Natural killer cell treated with Interleukin-12 subunit alpha and Interleukin-12 subunit beta and Interleukin-15 and Interleukin-18, amount 100 ng/mL, for 72 hours (primary cell): ENCODE data around the gene ACOT12. TPM values are rescaled to one million over a fixed set of nuclear protein-coding genes. Genes with fewer than 3 reads are reported as not detected.
"Not testable (repeated sequence)": the region's sequence is repeated elsewhere in the genome, so short reads cannot be mapped to it uniquely, and the experiment has no call there.

Experiments
- ATAC-seq, 2 donors: fragments of 150-1000 bp; cut with Tn5 transposase in 1 of 2; sonication (Bioruptor Pico), chemical (Tn5 transposase) in 1 of 2; 2 replicates each; pipeline ENCODE4 v1.10.0; 2021
- DNase-seq: peaks from one replicate; pipeline ENCODE4 v3.0.0; 2022; ENCODE audit warnings: low spot score
- H3K27ac Mint-ChIP-seq, 2 donors: 1 replicate in 1 of 2; 2 replicates in 1 of 2; pipeline ENCODE4 v1.8.0; 2022; ENCODE audit warnings: mixed read lengths in 2 of 2, mild to moderate bottlenecking in 1 of 2, moderate library complexity in 1 of 2
- H3K27me3 Mint-ChIP-seq, 2 donors: 1 replicate in 1 of 2; 2 replicates in 1 of 2; pipeline ENCODE4 v1.8.0; 2022; ENCODE audit warnings: mixed read lengths in 2 of 2
- H3K36me3 Mint-ChIP-seq: one replicate; pipeline ENCODE4 v1.8.0; 2022; ENCODE audit warnings: mixed read lengths
- H3K4me1 Mint-ChIP-seq, 2 donors: 1 replicate in 1 of 2; 2 replicates in 1 of 2; pipeline ENCODE4 v1.8.0; 2022; ENCODE audit warnings: low read depth in 2 of 2, mixed read lengths in 2 of 2, mild to moderate bottlenecking in 1 of 2
- H3K4me3 Mint-ChIP-seq: one replicate; pipeline ENCODE4 v1.8.0; 2022; ENCODE audit warnings: mixed read lengths
- H3K9me3 Mint-ChIP-seq: 2 replicates; pipeline ENCODE4 v1.8.0; 2022; ENCODE audit warnings: mixed read lengths
- total RNA-seq, 2 donors: library from RNA; stranded (reverse); gene quantifications; one replicate each; pipeline ENCODE4 v1.2.3, GENCODE V29; 2022

The ACOT12 gene
- total RNA-seq, 2 donors from 2014 or later: not detected

DNA sequence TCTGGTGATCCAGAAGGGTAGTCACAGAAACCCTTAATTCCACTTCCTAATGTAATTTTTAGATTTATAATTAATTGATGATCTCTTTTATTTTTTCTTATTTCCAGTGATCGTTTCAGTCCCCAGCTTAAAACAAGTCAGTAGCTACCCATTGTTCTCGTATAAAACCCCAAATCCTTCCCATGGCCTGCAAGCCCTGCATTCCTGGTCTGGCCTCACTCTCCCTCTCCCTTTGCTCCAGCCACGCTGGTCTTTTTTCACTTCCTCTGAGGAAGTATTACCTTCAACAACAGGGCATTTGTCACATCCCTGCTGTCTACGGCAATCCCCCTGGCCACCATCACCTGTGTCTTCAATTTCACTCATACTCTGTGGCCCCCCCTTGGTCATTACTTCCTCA, 44.8 kb downstream of the ACOT12 start:
- Mint-ChIP-seq H3K27me3 (peaks cover 9 to 21% of the 10 kb centered on the region in 2 donors), H3K27ac (no peak overlapping the region), H3K36me3 (no peaks in the 10 kb centered on the region), H3K4me3 (no peak overlapping the region), H3K9me3 (no peaks in the 10 kb centered on the region), H3K4me1 (no peaks in the 10 kb centered on the region)
- no peak for DNase-seq
- ATAC-seq: no peak

DNA sequence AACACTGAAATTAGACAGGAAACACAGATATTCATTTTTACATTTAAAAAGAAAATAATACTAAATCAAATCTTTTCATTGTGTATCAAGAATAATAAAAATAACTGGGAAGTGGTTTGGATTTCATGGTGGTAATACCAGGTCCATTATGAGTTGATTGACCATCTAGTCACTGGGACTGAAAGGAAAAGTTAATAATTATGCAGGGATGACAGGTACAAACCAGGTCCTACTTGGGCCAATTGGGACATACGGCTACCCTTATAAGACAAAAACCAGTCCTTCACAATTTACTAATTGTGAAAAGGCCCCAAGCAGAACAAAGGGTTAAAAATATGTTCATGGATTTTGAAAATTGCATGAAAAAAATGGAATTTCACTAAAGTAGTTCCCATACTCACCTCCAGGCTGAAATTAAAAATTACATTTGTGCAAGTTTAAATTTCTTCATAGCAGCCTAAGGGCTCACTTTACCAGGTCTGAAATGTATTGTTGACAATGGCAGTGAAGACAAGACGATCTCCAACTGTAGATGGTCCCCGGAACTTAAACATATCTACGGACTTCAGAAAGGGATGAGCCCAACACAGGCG, 48.4 kb downstream of the ACOT12 start:
- ATAC-seq (no peak), DNase-seq (no peak)
- Mint-ChIP-seq H3K27me3 (peaks cover 10 to 26% of the 10 kb centered on the region in 2 donors), H3K4me1 (no peaks in the 10 kb centered on the region), H3K27ac (no peak overlapping the region), H3K36me3 (no peaks in the 10 kb centered on the region), H3K4me3 (no peak overlapping the region), H3K9me3 (no peaks in the 10 kb centered on the region)

DNA sequence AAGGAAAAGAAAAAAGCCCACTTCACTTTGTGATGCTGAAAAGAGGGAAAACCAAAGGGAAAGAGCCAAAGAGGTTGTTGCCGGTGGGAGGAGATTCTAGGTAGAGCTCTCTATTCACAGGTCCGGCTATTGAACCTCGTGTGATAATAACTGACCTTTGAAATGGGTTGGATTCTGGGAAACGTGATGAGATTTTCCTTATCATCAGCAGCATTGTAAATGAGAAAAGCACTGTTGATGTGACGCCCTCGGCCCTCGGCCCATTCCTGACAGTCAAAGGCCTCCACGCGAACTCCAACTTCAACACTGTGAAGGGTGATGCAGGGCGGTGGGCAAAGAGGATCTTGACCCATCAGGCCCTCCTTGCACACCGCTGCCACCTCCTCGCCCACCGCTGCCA, 49.2 kb downstream of the ACOT12 start:
- Mint-ChIP-seq H3K4me3 (no peak overlapping the region), H3K9me3 (no peaks in the 10 kb centered on the region), H3K27ac (no peak overlapping the region), H3K36me3 (no peaks in the 10 kb centered on the region), H3K27me3 (peaks cover 10 to 26% of the 10 kb centered on the region in 2 donors), H3K4me1 (no peaks in the 10 kb centered on the region)
- ATAC-seq: no peak
- DNase-seq: no peak

DNA sequence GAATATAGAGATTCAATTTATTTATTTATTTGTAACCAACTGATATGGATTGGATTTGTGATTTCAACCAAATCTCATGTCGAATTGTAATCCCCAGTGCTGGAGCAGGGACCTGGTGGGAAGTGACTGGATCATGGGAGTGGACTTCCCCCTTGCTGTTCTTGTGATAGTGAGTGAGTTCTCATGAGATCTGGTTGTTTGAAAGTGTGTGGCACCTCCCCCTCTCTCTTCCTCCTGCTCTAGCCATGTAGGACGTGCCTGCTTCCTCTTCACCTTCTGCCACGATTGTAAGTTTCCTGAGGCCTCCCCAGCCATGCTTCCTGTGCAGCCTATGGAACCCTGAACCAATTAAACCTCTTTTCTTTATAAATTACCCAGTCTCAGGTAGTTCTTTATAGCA, 55.7 kb downstream of the ACOT12 start:
- H3K27me3 Mint-ChIP-seq, H3K36me3 Mint-ChIP-seq, ATAC-seq, H3K27ac Mint-ChIP-seq, H3K4me3 Mint-ChIP-seq, H3K9me3 Mint-ChIP-seq, H3K4me1 Mint-ChIP-seq, DNase-seq: not testable (repeated sequence)

DNA sequence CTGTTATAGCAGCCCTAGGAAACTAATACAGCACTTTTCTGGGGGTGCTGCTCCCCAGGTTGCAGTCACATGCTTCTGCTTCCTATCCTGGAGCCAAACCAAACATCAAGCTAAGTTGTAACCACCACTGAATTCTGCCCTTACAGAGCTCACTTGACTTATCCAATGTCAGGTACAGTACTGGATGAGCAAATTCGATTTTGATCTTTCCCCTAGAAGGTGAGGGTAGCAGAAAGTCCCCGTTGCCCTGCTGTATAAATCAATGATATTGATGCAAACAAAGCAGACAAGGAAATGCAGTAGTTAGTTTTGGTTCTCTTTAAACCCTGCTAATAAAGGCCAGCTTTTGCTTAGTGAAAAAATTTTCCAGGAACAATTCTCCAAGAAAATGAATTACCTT, 56.1 kb downstream of the ACOT12 start:
- DNase-seq (no peak), ATAC-seq (no peak)
- Mint-ChIP-seq H3K27ac (no peak overlapping the region), H3K9me3 (no peaks in the 10 kb centered on the region), H3K36me3 (no peaks in the 10 kb centered on the region), H3K4me1 (no peaks in the 10 kb centered on the region), H3K4me3 (no peak overlapping the region), H3K27me3 (peaks cover 3 to 9% of the 10 kb centered on the region in 2 donors)

DNA sequence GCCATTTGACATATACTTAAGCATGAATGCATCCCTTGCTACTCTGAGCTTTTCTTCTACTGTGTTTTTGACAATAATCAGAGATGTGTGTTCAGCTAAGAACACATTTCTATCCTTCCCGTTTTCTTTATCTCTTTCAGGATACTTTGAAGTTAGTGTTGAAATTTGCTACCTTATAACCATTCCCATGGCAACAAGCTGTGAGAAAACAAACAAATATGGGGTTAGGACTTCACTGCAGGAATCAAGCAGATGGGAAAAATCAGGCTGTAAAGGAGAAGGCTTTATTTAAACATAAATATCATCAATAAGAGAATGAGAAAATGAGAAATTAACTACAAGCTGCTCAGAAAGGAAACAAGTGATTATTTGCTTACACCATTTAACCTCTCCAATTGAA, 57.4 kb downstream of the ACOT12 start:
- Mint-ChIP-seq H3K4me1 (no peaks in the 10 kb centered on the region), H3K4me3 (no peak overlapping the region), H3K27me3 (peaks cover 3 to 8% of the 10 kb centered on the region in 2 donors), H3K36me3 (no peaks in the 10 kb centered on the region), H3K9me3 (no peaks in the 10 kb centered on the region), H3K27ac (no peak overlapping the region)
- DNase-seq (no peak), ATAC-seq (no peak)

DNA sequence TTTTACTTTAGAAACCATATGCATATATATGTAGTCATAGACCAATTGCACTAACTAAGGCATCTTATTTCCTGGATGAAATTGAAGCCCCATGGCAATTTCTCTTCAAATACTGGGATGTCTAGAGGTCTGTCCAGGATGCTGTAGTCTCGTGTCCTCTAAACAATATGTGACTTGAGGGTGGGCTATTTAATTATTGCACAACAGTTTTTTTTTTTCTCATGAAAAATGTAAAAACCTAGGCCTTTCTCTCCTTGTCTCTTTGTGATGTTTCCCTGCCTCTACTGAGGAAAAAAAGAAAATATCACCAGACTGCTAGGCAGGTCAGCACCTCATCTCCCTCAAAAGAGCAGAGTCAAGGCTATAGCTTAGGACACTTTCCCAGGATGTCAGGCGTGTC, 58.0 kb downstream of the ACOT12 start:
- peaks cover 2 to 3% of the 10 kb centered on the region in 2 donors for H3K27me3 Mint-ChIP-seq
- H3K4me1 Mint-ChIP-seq: no peaks in the 10 kb centered on the region

DNA sequence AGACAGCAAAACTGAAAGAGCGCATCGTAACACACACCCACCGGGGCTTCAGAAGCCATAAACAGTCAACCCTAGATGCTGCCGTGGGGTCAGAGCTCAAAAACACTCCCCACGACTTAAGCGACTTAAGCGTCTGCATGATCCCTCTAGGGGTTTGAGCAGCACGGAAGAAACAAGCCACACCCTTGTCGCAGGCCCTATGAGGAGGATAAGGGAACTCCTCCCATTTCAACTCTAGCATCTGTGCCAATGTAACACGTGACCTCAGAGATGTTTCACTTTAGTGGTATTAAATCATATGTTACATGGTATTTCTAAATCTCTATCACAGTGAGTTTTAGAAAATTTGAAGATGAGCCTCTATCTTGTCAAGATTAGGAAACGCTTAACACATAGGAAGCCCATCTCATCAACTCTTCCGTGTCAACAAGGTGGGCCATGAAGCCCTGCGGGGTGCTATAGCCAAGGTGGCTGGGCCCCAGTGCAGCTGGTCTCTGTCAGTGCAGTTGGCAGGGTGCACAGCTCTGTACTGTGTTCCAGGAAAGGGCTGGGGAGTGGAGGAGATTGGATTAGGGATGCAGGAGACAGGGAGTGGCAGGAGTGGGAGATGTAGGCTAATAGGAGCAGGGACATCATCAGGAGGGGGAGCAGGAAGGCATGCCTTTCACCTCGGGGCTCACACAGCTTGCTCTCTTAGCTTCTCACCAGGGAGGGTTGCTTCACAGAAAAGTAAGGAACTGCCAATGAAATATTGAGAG, 59.5 kb downstream of the ACOT12 start:
- peaks cover 0 to 3% of the 10 kb centered on the region in 2 donors for H3K27me3 Mint-ChIP-seq
- H3K4me1 Mint-ChIP-seq: no peaks in the 10 kb centered on the region
- H3K36me3 Mint-ChIP-seq: no peaks in the 10 kb centered on the region
- H3K27ac Mint-ChIP-seq: no peak overlapping the region
- no peaks in the 10 kb centered on the region for H3K9me3 Mint-ChIP-seq
- ATAC-seq: peak in 1 of 2 donors; percentile 36
- H3K4me3 Mint-ChIP-seq: no peak overlapping the region
- no peak for DNase-seq

More for the DNA sequence above, 58.0 kb downstream of the ACOT12 start:
- Mint-ChIP-seq H3K36me3 (no peaks in the 10 kb centered on the region), H3K4me3 (no peak overlapping the region), H3K9me3 (no peaks in the 10 kb centered on the region), H3K27ac (no peak overlapping the region)
- ATAC-seq (no peak), DNase-seq (no peak)

DNA sequence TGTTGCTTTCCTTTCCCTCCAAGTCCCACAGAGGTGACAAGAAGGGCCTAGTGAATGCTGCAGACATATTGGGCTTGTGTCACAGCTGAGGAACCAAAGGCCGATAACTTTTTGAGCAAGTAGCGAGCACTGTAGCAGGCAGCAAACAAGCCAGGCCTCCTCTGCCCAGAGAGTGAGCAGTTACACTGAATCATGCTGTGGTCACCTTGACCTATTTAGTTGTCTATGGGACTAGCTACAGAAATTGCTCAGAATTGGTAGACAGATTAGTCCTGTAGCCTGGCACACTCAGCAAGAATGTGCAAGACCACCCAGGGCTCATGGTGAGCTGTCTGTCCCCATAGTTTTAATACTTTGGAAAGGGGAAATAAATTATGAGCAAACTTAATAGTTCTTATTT, 67.4 kb downstream of the ACOT12 start:
- DNase-seq (no peak), ATAC-seq (peak in 1 of 2 donors; percentile 24)
- Mint-ChIP-seq H3K9me3 (no peaks in the 10 kb centered on the region), H3K36me3 (no peaks in the 10 kb centered on the region), H3K27ac (no peak overlapping the region), H3K4me3 (no peak overlapping the region), H3K4me1 (no peaks in the 10 kb centered on the region), H3K27me3 (peaks cover 13 to 19% of the 10 kb centered on the region in 2 donors)

DNA sequence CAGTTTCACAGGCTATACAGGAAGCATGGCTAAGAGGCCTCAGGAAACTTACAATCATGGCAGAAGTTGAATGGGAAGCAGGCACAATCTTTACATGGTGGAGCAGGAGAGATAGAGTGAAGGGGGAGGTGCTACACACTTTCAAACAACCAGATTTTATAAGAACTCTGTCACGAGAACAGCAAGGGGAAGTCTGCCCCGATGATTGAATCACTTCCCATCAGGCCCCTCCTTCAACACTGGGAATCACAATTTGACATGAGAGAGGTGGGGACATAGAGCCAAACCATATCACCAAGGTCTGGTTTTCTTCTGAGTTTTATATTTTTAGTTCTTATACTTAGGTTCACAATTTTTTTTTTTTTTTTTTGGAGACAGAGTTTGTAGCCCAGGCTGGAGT, 76.4 kb downstream of the ACOT12 start:
- H3K27me3 Mint-ChIP-seq: no peaks in the 10 kb centered on the region
- ATAC-seq (no peak), DNase-seq (no peak)
- no peaks in the 10 kb centered on the region for H3K9me3 Mint-ChIP-seq
- peaks cover 6% of the 10 kb centered on the region for H3K36me3 Mint-ChIP-seq
- no peak overlapping the region for H3K27ac Mint-ChIP-seq
- H3K4me3 Mint-ChIP-seq: no peak overlapping the region
- H3K4me1 Mint-ChIP-seq: no peaks in the 10 kb centered on the region

DNA sequence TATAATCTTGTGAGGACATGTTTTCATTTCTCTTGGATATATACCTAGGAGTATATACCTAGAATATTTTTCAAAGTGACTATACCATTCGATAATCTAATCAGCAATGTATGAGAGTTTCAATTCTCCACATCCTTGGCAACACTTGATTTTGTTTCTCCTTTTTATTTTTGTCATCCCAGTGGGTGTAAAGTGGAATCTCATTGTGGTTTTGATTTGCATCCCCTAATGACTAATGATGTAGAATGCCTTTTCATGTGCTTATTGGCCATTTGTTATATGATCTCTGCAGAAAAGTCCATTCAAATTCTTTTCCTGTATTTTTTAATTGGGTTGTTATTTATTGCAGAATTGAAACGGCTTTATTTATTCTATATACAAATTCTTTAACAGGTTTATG, 77.4 kb downstream of the ACOT12 start:
- no peak overlapping the region for H3K4me3 Mint-ChIP-seq
- H3K9me3 Mint-ChIP-seq: no peaks in the 10 kb centered on the region
- ATAC-seq: no peak
- no peaks in the 10 kb centered on the region for H3K4me1 Mint-ChIP-seq
- H3K36me3 Mint-ChIP-seq: peaks cover 6% of the 10 kb centered on the region
- H3K27ac Mint-ChIP-seq: no peak overlapping the region
- no peaks in the 10 kb centered on the region for H3K27me3 Mint-ChIP-seq
- no peak for DNase-seq

DNA sequence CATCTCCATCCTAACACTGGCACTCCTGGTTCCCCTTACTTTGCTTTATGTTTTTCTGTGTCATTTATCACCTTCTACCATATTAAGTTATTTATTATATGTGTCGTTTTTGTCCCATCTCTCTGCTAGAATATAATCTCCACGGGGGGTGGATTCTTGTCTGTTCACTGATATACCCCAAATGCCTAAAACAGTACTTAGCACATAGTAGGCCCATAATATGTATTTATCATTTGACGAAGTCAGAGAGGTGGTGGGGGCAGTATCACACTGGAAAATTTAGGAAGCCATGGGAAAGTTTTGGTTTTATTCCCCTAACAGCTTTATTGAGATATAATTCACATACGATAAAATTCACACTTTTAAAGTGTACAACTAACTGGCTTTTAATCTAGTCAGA, 78.1 kb downstream of the ACOT12 start:
- H3K9me3 Mint-ChIP-seq: no peaks in the 10 kb centered on the region
- H3K27me3 Mint-ChIP-seq: no peaks in the 10 kb centered on the region
- H3K27ac Mint-ChIP-seq: no peak overlapping the region
- H3K36me3 Mint-ChIP-seq: peaks cover 9% of the 10 kb centered on the region
- no peaks in the 10 kb centered on the region for H3K4me1 Mint-ChIP-seq
- ATAC-seq (no peak), DNase-seq (no peak)
- H3K4me3 Mint-ChIP-seq: no peak overlapping the region

DNA sequence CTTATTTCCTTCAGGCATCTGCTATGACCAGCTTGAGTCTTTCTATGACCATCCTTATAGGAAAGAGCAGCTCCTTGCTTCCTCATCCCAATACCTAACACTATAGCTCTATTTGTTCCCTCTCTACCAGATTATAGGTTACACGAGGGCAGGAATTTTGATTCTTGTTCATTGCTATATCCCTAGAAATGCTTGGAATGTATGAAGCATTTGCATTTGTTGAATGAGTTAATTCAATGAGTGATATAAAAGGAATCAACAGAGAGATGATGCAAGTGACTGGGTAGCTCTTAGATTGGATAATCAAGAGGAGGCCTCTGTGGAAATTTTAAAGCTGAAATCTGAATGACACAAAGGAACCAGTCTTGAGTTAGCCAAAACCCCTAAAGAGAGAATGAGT, 78.6 kb downstream of the ACOT12 start:
- H3K27me3 Mint-ChIP-seq: no peaks in the 10 kb centered on the region
- no peak overlapping the region for H3K4me3 Mint-ChIP-seq
- ATAC-seq (no peak), DNase-seq (no peak)
- H3K4me1 Mint-ChIP-seq: no peaks in the 10 kb centered on the region
- H3K9me3 Mint-ChIP-seq: no peaks in the 10 kb centered on the region
- H3K27ac Mint-ChIP-seq: no peak overlapping the region
- H3K36me3 Mint-ChIP-seq: peaks cover 12% of the 10 kb centered on the region

DNA sequence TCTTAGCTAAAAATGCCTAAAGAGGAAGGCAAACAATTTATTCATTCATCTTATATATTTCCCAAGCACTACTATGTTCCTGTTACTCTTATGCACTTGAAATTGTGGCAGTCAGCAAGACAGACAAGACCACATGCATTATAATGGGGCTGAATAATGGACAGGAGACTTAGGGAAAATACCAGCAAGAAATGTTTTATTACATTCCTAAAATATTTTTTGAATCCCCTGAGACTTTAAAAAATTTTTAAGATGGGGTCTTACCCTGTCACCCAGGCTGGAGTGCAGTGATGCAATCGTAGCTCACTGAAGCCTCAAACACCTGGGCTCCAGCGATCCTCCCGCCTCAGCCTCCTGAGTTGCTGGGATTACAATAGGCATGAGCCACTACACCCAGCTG, 79.4 kb downstream of the ACOT12 start:
- DNase-seq: no peak
- H3K27ac Mint-ChIP-seq: no peak overlapping the region
- no peak overlapping the region for H3K4me3 Mint-ChIP-seq
- H3K36me3 Mint-ChIP-seq: peaks cover 12% of the 10 kb centered on the region
- no peaks in the 10 kb centered on the region for H3K9me3 Mint-ChIP-seq
- H3K4me1 Mint-ChIP-seq: no peaks in the 10 kb centered on the region
- H3K27me3 Mint-ChIP-seq: no peaks in the 10 kb centered on the region
- no peak for ATAC-seq

DNA sequence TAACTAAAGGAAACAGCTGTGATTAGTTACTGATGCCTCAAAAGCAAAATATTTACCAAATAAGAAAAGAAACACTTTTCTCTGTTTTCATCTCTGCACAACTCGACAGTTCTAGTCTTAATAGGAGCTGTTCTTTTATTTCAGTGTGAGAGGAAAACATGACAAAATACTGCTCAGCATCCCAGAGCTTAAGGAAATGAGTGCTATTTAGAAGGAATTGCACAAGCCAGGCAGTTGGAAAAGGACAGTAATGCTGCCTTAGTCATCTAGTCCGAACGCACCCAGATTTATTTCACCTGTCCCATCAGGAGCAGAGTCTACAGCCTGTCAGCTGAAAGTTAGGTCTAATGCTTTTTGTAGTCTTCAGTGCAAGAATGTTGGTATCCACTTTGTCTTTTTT, 80.2 kb downstream of the ACOT12 start:
- no peaks in the 10 kb centered on the region for H3K4me1 Mint-ChIP-seq
- no peaks in the 10 kb centered on the region for H3K27me3 Mint-ChIP-seq
- H3K9me3 Mint-ChIP-seq: no peaks in the 10 kb centered on the region
- no peak overlapping the region for H3K4me3 Mint-ChIP-seq
- H3K27ac Mint-ChIP-seq: no peak overlapping the region
- ATAC-seq (no peak), DNase-seq (no peak)
- H3K36me3 Mint-ChIP-seq: peaks cover 12% of the 10 kb centered on the region
